HEK293 (cell line): ENCODE data around the gene GID8.

Source experiments
- CTCF ChIA-PET: fragments of 350-600 bp; formaldehyde crosslinking; extraction: SDS; loops from one replicate; lab custom pipeline; 2021; ENCODE audit warnings: antibody characterized with exemption; lab: Yijun Ruan, JAX
- POLR2A ChIA-PET: fragments of 300-600 bp; formaldehyde crosslinking; extraction: SDS; loops from one replicate; lab custom pipeline; 2020; ENCODE audit warnings: antibody characterized with exemption, inconsistent platforms; lab: Yijun Ruan, JAX
- H3K27ac ChIP-seq: fragments of 200-500 bp; sonication (Bioruptor generic); 2 replicates; pipeline ENCODE4 v1.5.1; 2014; ENCODE audit warnings: low read depth, low read length, control low read depth, inconsistent platforms; ENCODE audit errors: extremely low read depth
- H3K36me3 ChIP-seq, 2 experiments: fragments of 200-500 bp in 1 of 2; sonication (Bioruptor generic) in 1 of 2; 1 replicate in 1 of 2; 2 replicates in 1 of 2; pipeline ENCODE4 v1.5.1; 2014 to 2017; ENCODE audit warnings: inconsistent platforms in 2 of 2, low read length in 2 of 2; ENCODE audit not compliant: control insufficient read depth in 2 of 2, insufficient read depth in 1 of 2
- H3K4me1 ChIP-seq: fragments of 200-500 bp; sonication (Bioruptor generic); 2 replicates; pipeline ENCODE4 v1.5.1; 2014; ENCODE audit warnings: mild to moderate bottlenecking, low read length, inconsistent platforms; ENCODE audit not compliant: control insufficient read depth, insufficient read depth
- H3K4me3 ChIP-seq: 2 replicates; pipeline ENCODE4 v1.5.1; 2011; ENCODE audit warnings: low read depth, mild to moderate bottlenecking, control low read depth, low read length, moderate library complexity
- H3K9me3 ChIP-seq: fragments of 200-500 bp; sonication (Bioruptor generic); 2 replicates; pipeline ENCODE4 v1.5.1; 2014; ENCODE audit warnings: low read depth, low read length, inconsistent platforms; ENCODE audit not compliant: control insufficient read depth, insufficient read depth
- AEBP2 ChIP-seq: fragments of 450-650 bp; formaldehyde crosslinking; IDR thresholded peaks from 2 replicates; pipeline ENCODE4 v1.5.1; 2016; ENCODE audit warnings: missing biosample characterization, missing genetic modification characterization, borderline replicate concordance
- GFI1B ChIP-seq: fragments of 450-650 bp; formaldehyde crosslinking; IDR thresholded peaks from 2 replicates; pipeline ENCODE4 v1.5.1; 2016; ENCODE audit warnings: missing biosample characterization, missing genetic modification characterization
- PBX3 ChIP-seq: sonication (generic); formaldehyde crosslinking; IDR thresholded peaks from 2 replicates; pipeline ENCODE4 v1.8.1; 2022; ENCODE audit warnings: mild to moderate bottlenecking, moderate library complexity, missing genetic modification reagents
- SP7 ChIP-seq: fragments of 450-650 bp; formaldehyde crosslinking; IDR thresholded peaks from 2 replicates; pipeline ENCODE4 v1.5.1; 2016; ENCODE audit warnings: missing biosample characterization, missing genetic modification characterization
- TSHZ1 ChIP-seq: fragments of 450-650 bp; formaldehyde crosslinking; IDR thresholded peaks from 2 replicates; pipeline ENCODE4 v1.5.1; 2016; ENCODE audit warnings: missing biosample characterization, missing genetic modification characterization, borderline replicate concordance
- ZBTB11 ChIP-seq: fragments of 450-650 bp; formaldehyde crosslinking; conservative IDR thresholded peaks from 2 replicates; pipeline ENCODE4 v1.5.1; 2016; ENCODE audit warnings: low read depth, missing biosample characterization, missing genetic modification characterization
- ZFP3 ChIP-seq: fragments of 450-650 bp; formaldehyde crosslinking; IDR thresholded peaks from 2 replicates; pipeline ENCODE4 v1.5.1; 2016; ENCODE audit warnings: low read depth, missing biosample characterization, missing genetic modification characterization
- ZNF16 ChIP-seq: fragments of 450-650 bp; formaldehyde crosslinking; IDR thresholded peaks from 2 replicates; pipeline ENCODE4 v1.5.1; 2016; ENCODE audit warnings: low read depth, missing biosample characterization, missing genetic modification characterization
- ZNF521 ChIP-seq: fragments of 450-650 bp; formaldehyde crosslinking; IDR thresholded peaks from 2 replicates; pipeline ENCODE4 v1.5.1; 2017; ENCODE audit warnings: missing biosample characterization, mild to moderate bottlenecking, missing genetic modification characterization
- ZNF549 ChIP-seq: fragments of 450-650 bp; IDR thresholded peaks from 2 replicates; pipeline ENCODE4 v1.5.1; 2018; ENCODE audit warnings: missing biosample characterization, missing genetic modification characterization, mild to moderate bottlenecking, inconsistent platforms, moderate library complexity
- ZNF629 ChIP-seq: fragments of 450-650 bp; formaldehyde crosslinking; IDR thresholded peaks from 2 replicates; pipeline ENCODE4 v1.5.1; 2017; ENCODE audit warnings: missing biosample characterization, missing genetic modification characterization
- ZNF670 ChIP-seq: fragments of 450-650 bp; formaldehyde crosslinking; IDR thresholded peaks from 2 replicates; pipeline ENCODE4 v1.5.1; 2016; ENCODE audit warnings: missing biosample characterization, missing genetic modification characterization, low read depth
- ZNF747 ChIP-seq: fragments of 450-650 bp; formaldehyde crosslinking; IDR thresholded peaks from 2 replicates; pipeline ENCODE4 v1.5.1; 2016; ENCODE audit warnings: missing biosample characterization, missing genetic modification characterization
- TF ChIP-seq, protein P1 (sequence below): fragments of 450-650 bp; formaldehyde crosslinking; IDR thresholded peaks from 2 replicates; pipeline ENCODE4 v1.5.1; 2017; ENCODE audit warnings: missing biosample characterization, missing genetic modification characterization
- TF ChIP-seq, protein P2 (sequence below): fragments of 450-650 bp; formaldehyde crosslinking; IDR thresholded peaks from 2 replicates; pipeline ENCODE4 v1.5.1; 2016; ENCODE audit warnings: missing biosample characterization, missing genetic modification characterization

Gene GID8

DNA sequence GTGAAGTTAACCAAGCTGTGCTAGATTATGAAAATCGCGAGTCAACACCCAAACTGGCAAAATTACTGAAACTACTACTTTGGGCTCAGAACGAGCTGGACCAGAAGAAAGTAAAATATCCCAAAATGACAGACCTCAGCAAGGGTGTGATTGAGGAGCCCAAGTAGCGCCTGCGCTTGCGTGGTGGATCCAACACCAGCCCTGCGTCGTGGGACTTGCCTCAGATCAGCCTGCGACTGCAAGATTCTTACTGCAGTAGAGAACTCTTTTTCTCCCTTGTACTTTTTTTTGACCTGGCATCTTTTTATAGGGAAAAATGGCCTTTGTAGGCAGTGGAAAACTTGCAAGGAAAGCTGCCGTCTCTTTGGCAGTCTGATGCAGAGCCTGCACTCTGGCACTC lies 6.8 kb downstream of the GID8 start (continued):
- TF ChIP-seq, protein P1, sequence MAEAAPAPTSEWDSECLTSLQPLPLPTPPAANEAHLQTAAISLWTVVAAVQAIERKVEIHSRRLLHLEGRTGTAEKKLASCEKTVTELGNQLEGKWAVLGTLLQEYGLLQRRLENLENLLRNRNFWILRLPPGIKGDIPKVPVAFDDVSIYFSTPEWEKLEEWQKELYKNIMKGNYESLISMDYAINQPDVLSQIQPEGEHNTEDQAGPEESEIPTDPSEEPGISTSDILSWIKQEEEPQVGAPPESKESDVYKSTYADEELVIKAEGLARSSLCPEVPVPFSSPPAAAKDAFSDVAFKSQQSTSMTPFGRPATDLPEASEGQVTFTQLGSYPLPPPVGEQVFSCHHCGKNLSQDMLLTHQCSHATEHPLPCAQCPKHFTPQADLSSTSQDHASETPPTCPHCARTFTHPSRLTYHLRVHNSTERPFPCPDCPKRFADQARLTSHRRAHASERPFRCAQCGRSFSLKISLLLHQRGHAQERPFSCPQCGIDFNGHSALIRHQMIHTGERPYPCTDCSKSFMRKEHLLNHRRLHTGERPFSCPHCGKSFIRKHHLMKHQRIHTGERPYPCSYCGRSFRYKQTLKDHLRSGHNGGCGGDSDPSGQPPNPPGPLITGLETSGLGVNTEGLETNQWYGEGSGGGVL (tag by site-specific recombination) = no peak
- TF ChIP-seq PBX3 (CRISPR knock-in tag) (no peak), ZBTB11 (no peak), TSHZ1 (tag by site-specific recombination) (no peak)
- TF ChIP-seq, protein P2, sequence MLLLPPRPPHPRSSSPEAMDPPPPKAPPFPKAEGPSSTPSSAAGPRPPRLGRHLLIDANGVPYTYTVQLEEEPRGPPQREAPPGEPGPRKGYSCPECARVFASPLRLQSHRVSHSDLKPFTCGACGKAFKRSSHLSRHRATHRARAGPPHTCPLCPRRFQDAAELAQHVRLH (tag by site-specific recombination) = no peak

- no peaks in the 10 kb centered on the region for H3K9me3 ChIP-seq
- TF ChIP-seq SP7 (tag by site-specific recombination) (no peak), ZNF747 (tag by site-specific recombination) (no peak), GFI1B (tag by site-specific recombination) (no peak), ZNF549 (tag by site-specific recombination) (no peak), ZNF16 (tag by site-specific recombination) (no peak), ZFP3 (tag by site-specific recombination) (no peak), ZNF521 (tag by site-specific recombination) (no peak), ZNF670 (no peak), AEBP2 (tag by site-specific recombination) (no peak), ZNF629 (tag by site-specific recombination) (no peak)
- no peak overlapping the region for H3K4me3 ChIP-seq
- H3K27ac ChIP-seq = no peak overlapping the region
- no peaks in the 10 kb centered on the region for H3K4me1 ChIP-seq
- ChIA-PET CTCF (interaction anchor here (0.7 to 1.8 kb wide), 2 partner anchors 8 to 25 kb away, joined by 3 to 4 read pairs; partner anchors contain the start of gene GID8), POLR2A (no interaction called here)
- peaks cover 0 to 97% of the 10 kb centered on the region in 2 experiments for H3K36me3 ChIP-seq
Observed at GRCh38 chr20:62945771-62946339, 7.9 kb downstream of the GID8 start.
